Endometrial microvascular endothelial cells (primary cell): ENCODE results near the gene BBS9. TPM values are rescaled to one million over a fixed set of nuclear protein-coding genes. Genes with fewer than 3 reads are reported as not detected.
"Not testable (repeated sequence)": the region's sequence is repeated elsewhere in the genome, so short reads cannot be mapped to it uniquely, and the experiment has no call there.

ENCODE experiments used
- in situ Hi-C: cut with HindIII; loops from 2 replicates; pipeline ENCODE4 v1.10.0; 2017; ENCODE audit warnings: low sequenced_read_pairs, low pct_unique_long_range_greater_than_20kb; ENCODE audit errors: inconsistent ontology term
- total RNA-seq: library from RNA; depleted of rRNA; stranded (reverse); fragments of >200 nt; gene quantifications from one replicate; pipeline ENCODE4 v1.2.3, GENCODE V29; 2015; ENCODE audit errors: inconsistent ontology term

Gene BBS9
- 9.7 TPM for total RNA-seq

GRCh38 chr7:33128990-33129805, at the start of gene BBS9:
BBS9 (plus strand) TSS chr7:33129564; CDS start chr7:33146253, 16,689 bp downstream.
- in situ Hi-C loops, result no loop called here

- in situ Hi-C loops, result no loop called here
Measured at GRCh38 chr7:33079763-33080690, 49.3 kb upstream of the BBS9 start.

DNA sequence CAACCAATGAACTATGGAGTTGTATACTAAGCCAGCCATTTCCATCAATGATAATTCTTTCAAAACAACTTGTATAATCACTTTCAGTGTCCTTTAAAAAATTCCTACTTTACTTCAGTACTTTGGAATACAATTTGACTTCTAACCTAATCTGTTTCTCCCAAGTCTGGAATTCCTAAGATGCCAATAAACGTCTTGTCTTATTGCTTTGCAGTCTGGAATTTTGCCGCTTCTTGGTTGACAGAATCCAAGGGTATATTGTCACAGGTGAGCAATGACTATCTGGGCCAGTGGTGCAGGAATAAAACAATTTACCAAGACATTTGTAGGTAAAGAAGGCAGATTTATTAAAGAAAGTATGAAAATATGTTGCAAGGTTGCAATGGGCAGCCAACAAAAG, 42.0 kb upstream of the BBS9 start:
- in situ Hi-C loops, result no loop called here

- in situ Hi-C loops, result no loop called here
Measured at GRCh38 chr7:33087858-33088257, 41.5 kb upstream of the BBS9 start.

GRCh38 chr7:33089142-33089541, 40.2 kb upstream of the BBS9 start:
- in situ Hi-C loops, result no loop called here

DNA sequence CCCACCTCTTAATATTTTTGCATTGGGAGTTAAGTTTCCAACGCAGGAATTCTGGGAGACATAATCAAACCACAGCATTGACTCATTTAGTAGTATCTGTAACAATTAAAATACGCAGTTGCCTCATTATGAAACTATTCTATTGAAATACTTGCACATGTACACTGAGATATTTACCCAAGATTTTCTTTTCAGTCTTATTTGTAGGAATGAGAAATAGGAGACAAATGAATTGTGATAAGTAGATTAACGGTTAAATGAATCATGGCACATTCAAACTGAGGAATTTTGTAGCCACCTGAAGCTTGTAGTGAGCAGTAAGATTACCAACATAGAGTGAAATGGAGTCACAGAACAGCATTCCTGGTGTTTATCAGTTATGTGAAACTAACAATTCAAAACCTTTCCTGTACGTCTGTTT, 38.2 kb upstream of the BBS9 start:
- in situ Hi-C loops, result no loop called here

- in situ Hi-C loops, result no loop called here
Measured at GRCh38 chr7:33091641-33092191, 37.6 kb upstream of the BBS9 start.

DNA sequence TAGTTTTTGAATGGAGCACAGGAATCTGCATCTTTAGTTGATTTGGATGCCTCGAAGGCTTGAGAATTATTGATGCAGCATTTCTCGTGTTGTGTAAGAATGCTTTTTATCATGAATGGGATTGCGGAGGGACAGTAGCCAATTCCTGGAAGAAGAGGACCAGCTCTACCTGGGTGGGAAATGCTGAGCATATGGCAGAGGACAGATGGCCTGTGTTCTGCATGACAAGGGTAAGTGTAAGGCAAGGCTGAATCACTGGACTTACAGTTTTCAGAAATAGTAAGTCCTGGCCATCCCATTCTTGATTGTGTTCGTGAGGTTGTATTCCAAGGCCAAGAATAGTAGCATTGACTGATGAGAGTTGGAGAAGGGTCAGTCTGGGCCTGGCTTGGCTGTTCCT, 36.1 kb upstream of the BBS9 start:
- in situ Hi-C loops, result no loop called here

DNA sequence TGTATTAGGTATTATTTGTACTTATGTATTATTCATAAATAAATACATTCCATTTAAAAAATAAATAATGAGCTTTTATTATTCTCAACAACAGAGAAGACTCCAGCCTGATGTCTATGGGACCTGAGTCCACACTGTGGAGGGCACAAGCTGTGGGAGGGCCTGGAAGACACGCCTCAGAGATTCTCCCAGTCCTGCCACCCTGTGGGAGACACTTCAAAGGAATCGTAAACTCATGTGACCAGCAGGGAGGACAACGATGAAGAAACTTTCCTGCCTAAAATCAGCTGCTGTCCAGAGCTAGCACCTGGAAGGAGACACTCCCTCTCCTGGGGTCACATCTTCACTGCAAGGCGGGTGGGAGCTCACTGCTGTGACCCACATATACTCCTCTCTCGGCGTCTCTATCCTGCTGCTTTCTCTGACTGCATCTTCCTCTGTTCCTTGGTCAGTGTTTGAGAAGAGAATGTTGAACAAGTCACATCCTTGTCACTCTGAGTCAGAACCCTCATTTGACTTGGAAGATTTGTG, 34.6 kb upstream of the BBS9 start:
- in situ Hi-C loops, result not testable (repeated sequence)

GRCh38 chr7:33099154-33099940, 30.0 kb upstream of the BBS9 start:
- in situ Hi-C loops, result no loop called here

GRCh38 chr7:33100770-33101169, 28.6 kb upstream of the BBS9 start:
- in situ Hi-C loops, result no loop called here

DNA sequence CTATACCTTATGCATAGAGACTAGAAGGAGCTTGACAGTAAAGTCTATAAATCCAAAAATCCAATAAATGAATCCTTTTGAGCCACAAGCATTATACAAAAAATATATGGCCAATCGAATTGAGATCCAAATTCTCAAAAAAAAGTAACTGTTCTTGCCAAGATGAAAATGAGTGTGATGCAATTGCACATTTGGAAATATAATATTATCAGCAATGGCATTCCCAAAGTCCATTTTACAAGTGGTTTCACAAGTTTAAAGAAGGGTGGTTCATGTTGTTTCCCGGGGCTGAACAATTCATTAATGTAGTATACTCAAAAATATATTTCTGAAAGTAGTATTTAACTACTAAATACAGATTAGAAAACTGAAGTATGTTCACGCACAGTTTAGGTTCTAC, 27.5 kb upstream of the BBS9 start:
- in situ Hi-C loops, result no loop called here

DNA sequence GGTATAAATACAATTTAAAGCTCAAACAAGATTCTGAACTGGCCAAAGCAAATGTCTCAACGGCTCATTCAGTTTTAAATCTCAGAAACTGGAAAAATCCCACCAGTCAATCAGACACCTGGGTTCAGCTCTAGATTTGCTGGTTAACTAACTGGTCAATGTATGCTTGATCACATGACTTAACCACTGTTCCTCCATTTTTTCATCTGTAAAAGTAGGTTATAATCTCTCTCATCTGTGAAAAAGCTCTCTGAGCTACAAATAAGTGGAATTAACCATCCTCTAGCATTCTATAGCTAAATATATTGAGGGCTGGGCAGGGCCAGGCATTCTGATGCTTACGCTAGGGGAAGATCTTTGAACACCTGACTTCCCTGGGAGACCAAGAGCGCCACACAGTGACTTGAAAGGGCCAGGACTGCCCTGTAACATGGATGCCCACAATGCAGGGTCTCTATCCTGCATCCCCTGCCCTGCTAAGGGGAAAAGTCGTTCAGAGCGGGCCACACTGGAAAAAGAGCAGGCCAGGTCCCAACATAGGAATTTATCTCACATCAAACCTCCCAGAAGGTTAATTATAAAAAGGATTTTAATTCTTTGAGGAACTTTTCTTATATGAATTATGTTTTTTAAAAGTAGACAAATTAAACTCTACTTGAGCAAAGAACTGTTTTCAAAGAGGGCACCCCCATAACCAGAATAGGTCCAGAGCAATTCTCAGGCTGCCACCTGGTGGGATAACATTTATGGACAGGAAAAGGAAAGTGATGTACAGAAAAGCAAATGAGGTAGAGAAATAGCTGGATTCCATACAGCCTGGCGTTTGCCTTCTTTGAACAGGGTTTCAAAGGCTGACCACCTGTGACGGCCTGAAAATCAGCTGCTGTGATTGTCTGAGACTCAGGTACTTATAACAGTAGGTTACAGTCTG, 22.0 kb upstream of the BBS9 start:
- in situ Hi-C loops, result no loop called here

DNA sequence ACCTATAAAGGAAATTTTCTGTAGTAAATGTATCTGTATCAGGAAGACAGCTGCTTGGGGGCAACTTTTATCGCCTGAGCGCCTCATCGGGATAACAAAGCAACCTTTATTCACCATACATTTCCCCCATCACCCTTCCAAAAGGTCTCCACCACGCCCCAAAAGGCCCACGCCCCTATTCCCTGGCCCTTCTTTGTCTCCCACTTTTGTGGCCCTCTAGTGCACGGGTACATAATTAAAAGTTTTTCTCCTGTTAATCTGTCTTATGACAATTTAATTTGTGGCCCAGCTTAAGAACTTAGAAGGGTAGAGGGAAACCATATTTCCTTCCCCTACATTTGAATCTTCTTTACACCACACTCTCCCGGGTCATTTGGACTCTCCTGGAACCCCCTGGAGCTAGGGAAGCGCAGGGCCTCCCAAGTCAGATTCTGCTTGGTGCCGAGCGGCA, 20.8 kb upstream of the BBS9 start:
- in situ Hi-C loops, result no loop called here

DNA sequence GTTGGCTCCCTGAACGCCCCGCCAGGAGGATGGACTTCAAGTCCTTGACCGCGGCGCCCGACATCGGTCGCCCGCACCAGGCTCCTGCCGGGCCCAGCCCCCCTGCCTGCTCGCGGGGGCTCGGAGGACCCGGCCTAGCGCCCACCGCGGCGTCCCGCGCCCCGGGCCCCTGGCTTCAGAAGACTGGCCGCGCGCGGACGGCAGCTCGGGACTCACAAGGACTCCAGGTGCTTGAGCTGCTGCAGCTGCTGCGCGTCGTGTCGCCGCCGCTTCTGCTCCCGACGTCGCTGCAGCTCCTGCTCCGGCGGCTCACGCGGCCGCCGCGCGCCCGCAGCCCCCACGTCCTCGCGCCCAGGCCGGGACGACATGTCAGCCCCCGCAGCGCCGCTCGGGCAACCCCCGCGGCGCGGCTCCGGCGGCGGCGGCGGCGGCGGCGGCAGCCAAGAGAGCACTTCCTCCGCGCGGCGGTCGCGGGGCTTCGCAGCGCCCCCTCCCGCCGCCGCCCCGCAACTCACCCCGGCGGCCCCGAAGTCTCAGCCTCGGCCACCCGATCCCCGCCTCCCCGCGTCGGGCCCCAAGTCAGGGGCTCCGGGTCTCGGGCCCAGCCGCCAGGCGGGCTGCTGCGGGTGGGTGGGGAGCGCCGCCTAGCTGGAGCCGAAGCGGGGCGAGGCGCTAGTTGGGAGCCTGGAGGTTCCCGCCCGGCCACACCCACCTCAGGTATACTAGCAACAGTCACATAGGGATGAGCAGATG, 20.2 kb upstream of the BBS9 start, which contains the start of gene RP9:
TSS of gene RP9 (minus strand) at position 400 of the 753 bp plus-strand sequence. CDS start at position 368, 32 bp downstream.
- in situ Hi-C loops, result no loop called here

DNA sequence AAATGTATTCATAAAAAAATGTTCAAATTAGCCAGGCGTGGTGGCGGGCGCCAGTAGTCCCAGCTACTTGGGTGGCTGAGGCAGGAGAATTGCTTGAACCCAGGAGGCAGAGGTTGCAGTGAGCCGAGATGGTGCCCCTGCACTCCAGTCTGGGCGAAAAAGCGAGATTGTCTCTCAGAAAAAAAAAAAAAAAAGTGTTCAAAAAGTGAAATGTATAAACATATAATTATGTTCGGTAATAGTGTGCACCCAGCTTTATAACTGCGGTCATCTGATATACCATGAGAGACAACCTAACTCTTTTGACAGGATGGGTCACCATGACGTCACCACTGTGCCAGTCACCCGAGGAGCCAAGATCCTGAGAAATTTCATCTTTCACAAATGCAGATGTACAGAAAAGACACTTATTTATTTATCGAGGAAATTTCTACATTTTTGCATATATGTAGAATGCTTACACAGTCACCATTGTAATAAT, 19.6 kb upstream of the BBS9 start:
- in situ Hi-C loops, result no loop called here

DNA sequence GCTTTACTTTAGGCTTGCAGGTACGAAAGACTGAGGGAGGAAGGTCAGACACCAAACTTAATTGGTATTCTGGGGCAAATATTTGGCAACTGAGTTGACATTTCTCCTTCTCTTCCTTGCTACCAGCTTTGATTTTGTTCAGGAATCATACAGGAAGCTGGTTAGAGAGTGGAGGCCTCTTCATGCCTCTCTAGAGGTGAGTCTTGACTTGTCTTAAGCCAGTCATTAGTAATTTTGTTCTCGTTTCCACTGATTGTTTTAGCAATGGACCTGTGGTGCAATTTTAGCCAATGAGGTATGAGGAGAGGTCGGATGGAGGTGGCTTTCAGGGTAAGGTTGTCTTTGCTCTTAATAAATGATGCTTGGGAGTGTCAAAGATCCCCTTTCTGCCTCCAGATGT, 17.8 kb upstream of the BBS9 start:
- in situ Hi-C loops, result no loop called here
